HepG2 (cell line): Measurements from ENCODE around the gene OPN3. TPM values are rescaled to one million over a fixed set of nuclear protein-coding genes. Genes with fewer than 3 reads are reported as not detected.

Experiments
- EEA1 ChIP-seq: sonication (generic); formaldehyde crosslinking; IDR thresholded peaks from 2 replicates; pipeline ENCODE4 v1.5.1; 2020; ENCODE audit warnings: mild to moderate bottlenecking, missing genetic modification reagents, borderline replicate concordance
- ETS1 ChIP-seq: sonication (generic); formaldehyde crosslinking; IDR thresholded peaks from 2 replicates; pipeline ENCODE4 v1.4.0; 2020; ENCODE audit warnings: missing genetic modification reagents
- HBP1 ChIP-seq: IDR thresholded peaks from 2 replicates; pipeline ENCODE4 v1.6.1; 2016; ENCODE audit warnings: low read depth, control low read depth
- HIVEP1 ChIP-seq: sonication (generic); formaldehyde crosslinking; IDR thresholded peaks from 2 replicates; pipeline ENCODE4 v1.4.0; 2020; ENCODE audit warnings: mild to moderate bottlenecking, missing genetic modification reagents
- ISL2 ChIP-seq: sonication (generic); formaldehyde crosslinking; IDR thresholded peaks from 2 replicates; pipeline ENCODE4 v1.5.0; 2020; ENCODE audit warnings: missing genetic modification reagents
- MAX ChIP-seq: IDR thresholded peaks from 2 replicates; pipeline ENCODE4 v1.6.1; 2012; ENCODE audit warnings: inconsistent platforms
- MIER3 ChIP-seq: IDR thresholded peaks from 2 replicates; pipeline ENCODE4 v1.6.1; 2016; ENCODE audit warnings: missing compliant biosample characterization, borderline replicate concordance
- SRSF4 ChIP-seq: fragments of 200-400 bp; formaldehyde crosslinking; IDR thresholded peaks from one replicate; pipeline ENCODE4 v1.6.1; 2018; ENCODE audit warnings: mild to moderate bottlenecking, low read depth, low read length, moderate library complexity; ENCODE audit not compliant: poor library complexity, severe bottlenecking
- STAT6 ChIP-seq: sonication (generic); formaldehyde crosslinking; IDR thresholded peaks from 2 replicates; pipeline ENCODE4 v1.4.0; 2020; ENCODE audit warnings: missing genetic modification reagents, mild to moderate bottlenecking, borderline replicate concordance
- ZNF276 ChIP-seq: sonication (generic); formaldehyde crosslinking; IDR thresholded peaks from 2 replicates; pipeline ENCODE4 v1.4.0; 2020; ENCODE audit warnings: mild to moderate bottlenecking, low read depth, missing genetic modification reagents
- ZNF282 ChIP-seq: fragments of 450-650 bp; IDR thresholded peaks from 2 replicates; pipeline ENCODE4 v1.6.1; 2018; ENCODE audit not compliant: partially characterized antibody
- ZNF354B ChIP-seq: sonication (generic); formaldehyde crosslinking; IDR thresholded peaks from 2 replicates; pipeline ENCODE4 v1.8.0; 2022; ENCODE audit warnings: mild to moderate bottlenecking, missing genetic modification reagents
- ZNF552 ChIP-seq: sonication (generic); formaldehyde crosslinking; IDR thresholded peaks from 2 replicates; pipeline ENCODE4 v1.9.0; 2022; ENCODE audit warnings: missing genetic modification reagents, mild to moderate bottlenecking, borderline replicate concordance
- ZNF619 ChIP-seq: sonication (generic); formaldehyde crosslinking; IDR thresholded peaks from 2 replicates; pipeline ENCODE4 v1.4.0; 2020; ENCODE audit warnings: mild to moderate bottlenecking, missing genetic modification reagents
- ZNF646 ChIP-seq: sonication (generic); formaldehyde crosslinking; IDR thresholded peaks from 2 replicates; pipeline ENCODE4 v1.9.0; 2021; ENCODE audit warnings: mild to moderate bottlenecking, missing genetic modification reagents
- polyA plus RNA-seq, 8 experiments: library from polyadenylated mRNA; depleted of rRNA in 3 of 8; stranded (reverse) in 7 of 8; unstranded in 1 of 8; fragments of >200 nt; fragmentation: Illumina TruSeq in 4 of 8; extraction: Trizol in 4 of 8; gene quantifications; 2 replicates each; pipeline versions ENCODE4 v1.2.1 to v1.2.3, GENCODE V29; 2011 to 2016; ENCODE audit warnings: low read depth in 4 of 8, missing spikeins in 1 of 8, mixed read lengths in 1 of 8; ENCODE audit not compliant: insufficient read depth in 1 of 8
- total RNA-seq, 5 experiments: library from RNA; depleted of rRNA; stranded (reverse); fragments of >200 nt; fragmentation: Illumina TruSeq; extraction: Trizol; gene quantifications; 2 replicates each; pipeline ENCODE4 v1.2.3, GENCODE V29; 2016; ENCODE audit warnings: low read depth in 1 of 5

OPN3 gene
- total and polyA plus RNA-seq, 2 of the 13 experiments (the other 11 are each of a cell fraction or from before 2014, with no cell fraction given) = 17.4 to 23.0 TPM

GRCh38 chr1:241640149-241640866, at the start of gene OPN3, which contains the start of gene CHML (continued):
- TF ChIP-seq ZNF646 (CRISPR knock-in tag) = no peak
- TF ChIP-seq ZNF552 (CRISPR knock-in tag) = no peak
- no peak for TF ChIP-seq ZNF282
- TF ChIP-seq STAT6 (CRISPR knock-in tag) = no peak
- TF ChIP-seq MIER3 (CRISPR knock-in tag) = no peak
- no peak for TF ChIP-seq ZNF619 (CRISPR knock-in tag)
- no peak for TF ChIP-seq ETS1
- TF ChIP-seq HBP1 (CRISPR knock-in tag) = no peak
- no peak for TF ChIP-seq HIVEP1 (CRISPR knock-in tag)
- TF ChIP-seq ZNF276 (CRISPR knock-in tag) = no peak
- TF ChIP-seq SRSF4 = no peak
- peak; percentile 47; the same call in 1 of the 2 replicates for TF ChIP-seq ISL2
- TF ChIP-seq ZNF354B (CRISPR knock-in tag) = no peak
- no peak for TF ChIP-seq EEA1
- peak; percentile 81 for TF ChIP-seq MAX
